Stimulated activated CD4-positive, alpha-beta T cell treated with anti-CD3 and anti-CD28 coated beads, Interleukin-2, amount 100 ng/mL, for 24 hours (primary cell): ENCODE measurements around the gene NHLH1.
"Not testable (repeated sequence)": the region's sequence is repeated elsewhere in the genome, so short reads cannot be mapped to it uniquely, and the experiment has no call there.

Experiments
- DNase-seq, 2 donors: peaks; one replicate each; pipeline ENCODE4 v3.0.0-alpha.2; 2020

The NHLH1 gene

DNA sequence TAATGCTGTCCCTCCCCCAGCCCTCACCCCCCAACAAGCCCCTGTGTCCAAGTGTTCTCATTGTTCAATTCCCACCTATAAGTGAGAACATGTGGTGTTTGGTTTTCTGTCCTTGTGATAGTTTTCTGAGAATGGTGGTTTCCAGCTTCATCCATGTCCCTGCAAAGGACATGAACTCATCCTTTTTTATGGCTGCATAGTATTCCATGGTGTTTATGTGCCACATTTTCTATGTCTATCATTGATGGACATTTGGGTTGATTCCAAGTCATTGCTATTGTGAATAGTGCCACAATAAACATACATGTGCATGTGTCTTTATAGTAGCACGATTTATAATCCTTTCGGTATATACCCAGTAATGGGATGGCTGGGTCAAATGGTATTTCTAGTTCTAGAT, 17.9 kb downstream of the NHLH1 start:
- DNase-seq = not testable (repeated sequence)

DNA sequence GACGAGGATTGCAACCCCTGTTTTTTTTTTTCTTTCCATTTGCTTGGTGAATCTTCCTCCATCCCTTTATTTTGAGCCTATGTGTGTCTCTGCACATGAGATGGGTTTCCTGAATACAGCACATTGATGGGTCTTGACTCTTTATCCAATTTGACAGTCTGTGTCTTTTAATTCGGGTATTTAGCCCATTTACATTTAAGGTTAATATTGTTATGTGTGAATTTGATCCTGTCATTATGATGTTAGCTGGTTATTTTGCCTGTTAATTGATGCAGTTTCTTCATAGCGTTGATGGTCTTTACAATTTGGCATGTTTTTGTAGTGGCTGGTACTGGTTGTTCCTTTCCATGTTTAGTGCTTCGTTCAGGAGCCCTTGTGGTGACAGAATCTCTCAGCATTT, 21.5 kb downstream of the NHLH1 start:
- DNase-seq = not testable (repeated sequence)

DNA sequence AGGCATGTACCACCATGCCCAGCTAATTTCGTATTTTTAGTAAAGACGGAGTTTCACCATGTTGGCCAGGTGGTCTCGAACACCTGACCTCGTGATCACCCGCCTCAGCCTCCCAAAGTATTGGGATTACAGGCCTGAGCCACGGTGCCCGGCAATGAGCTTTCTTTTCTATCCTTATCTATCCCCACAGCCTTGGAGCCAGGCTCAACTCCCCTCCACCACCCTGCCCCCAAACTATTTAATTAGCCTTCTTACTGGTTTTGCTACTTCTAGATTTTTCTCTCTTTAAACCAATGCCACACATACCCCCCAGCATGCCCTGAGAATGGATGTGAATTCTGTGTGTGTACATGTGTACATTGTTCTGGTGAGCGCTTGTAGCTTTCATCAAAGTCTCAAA, 27.8 kb downstream of the NHLH1 start:
- DNase-seq = no peak

GRCh38 chr1:160397651-160398050, 30.8 kb downstream of the NHLH1 start:
- no peak for DNase-seq

DNA sequence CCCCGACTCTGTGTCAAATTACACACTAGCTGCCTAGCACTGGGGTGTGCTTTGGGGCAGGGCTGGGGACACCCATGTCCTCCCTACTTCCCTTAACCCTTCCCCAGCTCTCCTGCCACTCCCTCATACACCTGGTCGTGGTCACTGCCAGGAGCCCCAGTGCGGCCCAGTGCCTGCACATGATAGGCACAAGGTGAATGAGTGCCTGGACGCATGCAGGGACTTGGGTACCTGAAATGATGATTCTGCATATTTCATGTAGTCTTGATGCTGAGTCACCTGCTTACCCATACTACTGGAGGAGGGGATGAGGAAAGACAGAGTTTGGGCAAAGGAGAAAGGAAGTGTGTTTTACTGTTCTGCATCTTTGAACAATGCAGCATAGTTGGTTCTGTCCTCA, 32.0 kb downstream of the NHLH1 start:
- no peak for DNase-seq

DNA sequence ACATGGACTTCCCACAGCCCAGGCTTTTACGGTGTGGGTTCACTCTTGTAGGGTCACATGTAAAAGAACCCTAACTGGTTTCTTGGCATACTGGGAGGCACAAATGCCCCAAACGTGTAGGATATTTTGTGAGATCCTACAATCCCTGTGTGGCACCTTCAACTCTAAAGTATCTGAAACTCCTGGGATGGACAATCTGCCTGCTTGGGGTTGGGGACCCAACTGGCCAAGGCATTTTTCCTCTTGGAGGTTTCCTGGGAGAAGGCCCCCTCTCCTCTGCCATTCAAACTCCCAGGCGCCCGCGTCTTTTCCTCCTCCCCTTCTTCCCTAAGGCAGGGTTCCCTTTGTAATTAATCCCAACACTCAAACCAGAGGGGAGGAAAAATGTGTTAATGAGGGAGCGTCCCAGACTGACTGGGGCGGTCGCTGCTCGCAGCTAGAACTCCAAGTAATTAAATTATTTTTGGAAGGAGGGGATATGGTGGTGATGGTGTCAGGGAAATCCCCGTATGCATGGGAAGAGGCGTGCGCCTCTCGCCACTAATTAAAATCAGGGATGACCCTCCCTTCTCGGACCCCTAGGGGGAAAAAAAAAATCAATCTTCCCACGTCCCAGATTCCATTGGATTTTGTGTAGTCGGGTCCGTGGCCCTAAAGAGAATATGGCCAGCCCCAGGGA, 32.8 kb downstream of the NHLH1 start:
- no peak for DNase-seq

DNA sequence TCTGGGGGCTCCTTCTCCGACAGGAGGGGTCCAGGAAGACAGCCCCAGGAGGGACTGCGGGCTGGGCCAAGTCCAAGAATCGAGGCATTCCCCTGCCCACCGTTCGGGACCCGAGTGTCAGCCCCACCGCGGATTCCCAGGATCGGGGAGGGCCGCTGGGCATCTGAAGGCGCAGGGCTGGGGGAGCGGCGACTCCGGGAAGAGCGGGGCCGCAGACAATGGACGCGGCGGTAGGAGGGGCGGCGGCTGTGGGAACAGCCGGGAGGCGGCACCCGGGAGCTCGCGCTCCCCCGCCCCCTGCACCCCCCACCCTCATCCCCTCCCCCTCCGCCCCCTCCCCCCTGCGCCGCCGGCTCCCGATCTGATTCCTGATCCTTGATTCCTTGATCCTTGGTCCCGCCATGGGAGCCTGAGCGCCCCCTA, 33.4 kb downstream of the NHLH1 start, which contains the start of gene VANGL2:
VANGL2 (plus strand) TSS at position 342 of the 423 bp plus-strand sequence. CDS start 15,274 bp downstream, outside the sequence.
- peak; percentile 56 to 66 for DNase-seq

GRCh38 chr1:160400646-160401486, 34.0 kb downstream of the NHLH1 start:
- peak in 1 of 2 donors; percentile 9 for DNase-seq

GRCh38 chr1:160401487-160401805, 34.6 kb downstream of the NHLH1 start:
- no peak for DNase-seq

GRCh38 chr1:160402001-160402795, 35.3 kb downstream of the NHLH1 start:
- no peak for DNase-seq

GRCh38 chr1:160403244-160403643, 36.4 kb downstream of the NHLH1 start:
- no peak for DNase-seq

DNA sequence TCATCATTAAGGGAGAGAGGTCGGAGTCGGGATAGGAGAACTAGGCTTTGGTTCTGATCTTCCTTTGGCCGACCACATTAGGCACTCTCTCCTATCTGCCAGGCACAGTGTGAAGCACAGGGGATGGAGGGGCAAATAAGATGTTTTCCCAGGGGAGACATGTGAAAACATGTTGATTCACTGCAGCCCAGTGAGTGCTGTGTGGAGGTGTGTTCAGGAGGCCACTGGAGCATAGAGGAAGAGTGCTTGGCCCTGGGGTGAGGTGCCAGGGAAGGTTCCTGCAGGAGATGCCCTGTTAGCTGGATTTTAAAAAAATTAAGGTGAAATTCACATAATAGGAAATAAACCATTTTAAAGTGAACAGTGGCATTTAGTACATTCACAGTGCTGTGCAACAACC, 37.2 kb downstream of the NHLH1 start:
- no peak for DNase-seq

DNA sequence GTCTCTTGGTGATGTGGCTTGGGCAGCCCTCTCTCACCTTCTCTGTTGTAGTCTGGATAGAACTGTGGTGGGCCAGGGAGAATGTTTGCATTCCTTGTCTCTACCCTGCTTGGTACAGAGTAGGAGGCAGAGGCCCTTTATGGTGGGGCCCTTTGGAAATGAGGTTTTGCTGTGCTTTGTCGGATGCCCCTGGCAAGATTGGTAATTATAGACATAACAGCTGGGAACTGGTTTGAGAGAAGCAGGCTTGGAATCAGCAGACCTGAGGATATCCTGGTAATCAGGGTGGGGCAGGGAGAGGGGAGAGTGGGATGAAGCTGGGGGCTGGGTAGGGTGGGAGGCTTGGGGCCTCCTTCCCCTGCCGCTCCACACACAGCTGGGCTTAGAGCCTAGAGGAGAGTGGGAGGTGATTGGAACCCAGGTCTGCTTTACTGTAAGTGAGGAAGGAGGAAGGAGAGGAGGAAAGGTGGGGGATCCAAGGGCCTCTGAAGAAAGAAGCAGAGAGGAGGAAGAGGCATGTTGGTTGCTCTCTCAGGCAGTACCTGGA, 38.5 kb downstream of the NHLH1 start:
- DNase-seq = no peak

GRCh38 chr1:160406131-160406968, 39.5 kb downstream of the NHLH1 start:
- no peak for DNase-seq

DNA sequence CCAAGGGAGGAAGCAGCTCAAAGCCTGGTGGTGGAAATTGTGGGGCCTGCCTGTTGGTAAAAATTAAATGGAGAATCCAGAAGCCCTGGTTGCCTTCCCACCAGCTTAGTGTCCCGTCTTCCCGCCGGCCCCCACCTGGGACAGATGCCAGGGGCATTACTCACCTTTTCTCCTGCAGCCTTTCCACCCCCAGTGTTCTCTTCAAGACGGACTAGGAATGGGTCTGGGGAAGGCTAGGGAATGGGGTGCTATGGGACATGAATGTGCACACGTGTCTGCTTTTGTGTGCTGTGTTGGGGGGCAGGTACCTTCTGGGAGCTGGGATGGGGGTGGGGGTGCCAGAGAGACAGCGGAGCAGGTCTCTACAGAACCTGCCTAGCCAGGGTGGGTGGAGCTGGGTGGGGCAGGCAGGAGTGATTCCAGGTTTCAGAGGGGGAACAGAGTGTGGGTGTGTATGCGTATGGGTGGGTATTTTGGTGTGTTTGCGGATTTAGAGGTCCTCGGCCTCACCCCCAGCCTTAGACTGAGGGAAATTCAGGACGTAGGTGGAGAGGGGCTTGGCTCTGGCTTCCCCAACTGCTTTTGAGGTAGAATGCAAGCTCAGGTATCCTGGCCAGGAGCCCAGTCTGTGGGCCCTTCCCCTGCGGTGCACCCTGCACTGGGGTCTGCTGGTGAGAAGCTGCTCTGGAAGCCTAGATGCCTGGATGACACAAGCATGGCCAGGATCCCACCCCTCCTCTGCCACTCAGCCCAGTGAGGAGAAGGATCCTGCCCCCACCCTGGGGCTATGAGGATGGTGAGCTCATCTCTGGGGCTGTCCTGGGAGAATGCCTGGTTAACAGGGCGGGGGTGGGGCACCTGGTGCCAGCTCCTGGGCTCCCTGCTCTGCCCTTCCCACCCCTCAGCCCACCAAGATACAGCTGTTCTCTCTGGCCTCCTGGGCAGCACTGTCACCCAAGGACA, 41.2 kb downstream of the NHLH1 start:
- no peak for DNase-seq

DNA sequence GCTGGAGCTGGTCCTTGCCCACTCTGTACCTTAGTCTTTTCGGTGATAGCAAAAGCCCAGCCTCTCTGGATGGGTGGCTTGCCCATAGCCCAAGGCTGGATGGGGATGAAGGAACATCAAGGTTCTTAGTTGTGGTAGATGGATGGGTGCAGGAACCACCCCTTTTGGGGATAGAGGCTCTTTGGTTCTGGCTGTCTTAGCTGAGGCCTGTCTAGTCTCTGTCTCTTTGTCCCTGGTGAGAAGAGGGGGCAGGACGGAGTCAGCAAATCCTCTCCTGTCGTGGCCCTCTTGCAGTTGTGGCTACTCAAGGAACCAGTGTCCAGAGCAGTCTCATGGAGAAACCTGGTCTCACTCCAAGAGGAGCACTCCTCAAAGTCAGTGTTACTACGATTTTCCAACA, 42.0 kb downstream of the NHLH1 start:
- no peak for DNase-seq

DNA sequence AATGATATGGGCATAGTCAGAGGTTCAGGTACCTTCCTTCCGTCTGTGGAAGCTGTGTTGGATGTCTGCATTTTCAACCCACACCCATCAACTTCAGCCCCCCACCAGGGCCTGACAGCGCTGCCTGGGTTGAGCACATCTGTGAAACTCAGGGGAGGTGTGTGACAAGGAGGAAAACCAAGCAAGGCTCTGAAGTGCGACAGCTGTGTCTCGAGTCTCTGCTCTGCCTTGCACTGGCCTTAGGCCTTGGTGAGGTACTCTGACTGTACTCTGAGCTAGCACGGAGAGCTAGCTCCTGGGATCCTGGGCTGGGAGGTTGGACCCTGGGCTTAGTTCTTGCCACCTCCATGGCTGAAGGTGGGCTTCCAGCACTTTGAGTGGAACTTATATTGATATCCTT, 42.6 kb downstream of the NHLH1 start:
- no peak for DNase-seq

GRCh38 chr1:160410406-160411005, 43.6 kb downstream of the NHLH1 start:
- DNase-seq = no peak

- DNase-seq = no peak
These were observed 44.6 kb downstream of the NHLH1 start for GRCh38 chr1:160411271-160412027.

- no peak for DNase-seq
These were observed 45.1 kb downstream of the NHLH1 start for GRCh38 chr1:160412028-160412362.
